Endothelial cell of umbilical vein (primary cell): Measurements from ENCODE around the gene SLC6A1.

Source experiments
- CTCF ChIP-seq, 2 donors: IDR thresholded peaks; 1 replicate in 1 of 2; 2 replicates in 1 of 2; pipeline ENCODE4 v1.5.1; 2011; ENCODE audit warnings: low read length in 2 of 2, mild to moderate bottlenecking in 2 of 2, moderate library complexity in 2 of 2, control low read depth in 1 of 2, inconsistent platforms in 1 of 2, low read depth in 1 of 2; ENCODE audit not compliant: insufficient read depth in 1 of 2; ENCODE audit errors: extremely low read depth in 1 of 2
- POLR2A ChIP-seq: IDR thresholded peaks from 2 replicates; pipeline ENCODE4 v1.6.1; 2012; ENCODE audit warnings: low read depth, mild to moderate bottlenecking, control low read depth, low read length

GRCh38 chr3:11057655-11058054, 65.1 kb downstream of the SLC6A1 start:
- TF ChIP-seq CTCF (IDR thresholded peaks at IDR 0.05; ENCODE audit: extremely low read depth in 1 of 2, insufficient read depth in 1 of 2, low read depth in 1 of 2, low read length in 2 of 2) (no peak), POLR2A (no peak)
